Activated CD4-positive, alpha-beta T cell treated with anti-CD3 and anti-CD28 coated beads, Interleukin-2, amount 10 ng/mL, durations not matched to agents 7 days and 5 days (primary cell): ENCODE results near the gene NPAT. TPM values are rescaled to one million over a fixed set of nuclear protein-coding genes. Genes with fewer than 3 reads are reported as not detected.

Source experiments
- CTCF ChIA-PET: fragments of 350-600 bp; sonication (Branson Sonifier 250); formaldehyde crosslinking; loops from one replicate; lab custom pipeline; 2021; ENCODE audit warnings: antibody characterized with exemption; lab: Charles Lee
- POLR2A ChIA-PET: fragments of 350-600 bp; sonication (Branson Sonifier 250); formaldehyde crosslinking; loops from one replicate; lab custom pipeline; 2021; ENCODE audit warnings: antibody characterized with exemption; lab: Charles Lee
- DNase-seq: peaks from one replicate; pipeline ENCODE4 v3.0.0-alpha.2; 2020
- H3K27ac Mint-ChIP-seq: one replicate; pipeline ENCODE4 v1.8.0; 2021; ENCODE audit warnings: mild to moderate bottlenecking, moderate library complexity, mixed read lengths
- H3K27me3 Mint-ChIP-seq: one replicate; pipeline ENCODE4 v1.8.0; 2021; ENCODE audit warnings: mixed read lengths
- H3K36me3 Mint-ChIP-seq: one replicate; pipeline ENCODE4 v1.8.0; 2021; ENCODE audit warnings: low read depth, mixed read lengths
- H3K4me1 Mint-ChIP-seq: one replicate; pipeline ENCODE4 v1.8.0; 2021; ENCODE audit warnings: mixed read lengths
- H3K4me3 Mint-ChIP-seq: one replicate; pipeline ENCODE4 v1.8.0; 2021; ENCODE audit warnings: mild to moderate bottlenecking, moderate library complexity, mixed read lengths
- H3K9me3 Mint-ChIP-seq: one replicate; pipeline ENCODE4 v1.8.0; 2021; ENCODE audit warnings: mixed read lengths
- total RNA-seq, 2 experiments: library from RNA; stranded (reverse); gene quantifications; one replicate each; pipeline ENCODE4 v1.2.3, GENCODE V29; 2021

NPAT gene
- total RNA-seq, 2 experiments from 2014 or later, result 49.8 to 74.6 TPM

DNA sequence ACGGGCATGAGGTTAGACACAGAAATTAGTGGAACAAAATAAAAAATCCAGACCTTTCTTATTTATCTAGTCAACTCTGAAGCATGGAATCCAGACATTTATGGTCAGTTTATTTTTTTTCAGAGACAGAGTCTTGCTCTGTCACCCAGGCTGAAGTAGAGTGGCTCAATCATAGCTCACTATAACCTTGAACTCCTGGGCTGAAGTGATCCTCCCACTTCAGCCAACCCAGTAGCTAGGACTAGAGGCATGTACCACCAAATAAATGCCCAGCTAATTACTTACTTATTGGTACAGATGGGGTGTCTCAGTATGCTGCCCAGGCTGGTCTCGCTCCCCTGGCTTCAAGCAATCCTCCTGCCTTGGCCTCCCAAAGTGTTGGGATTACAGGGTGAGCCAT is 8.7 kb downstream of the NPAT start:
- POLR2A ChIA-PET, result no interaction called here
- peaks cover 51% of the 10 kb centered on the region for H3K4me1 Mint-ChIP-seq
- H3K4me3 Mint-ChIP-seq, result no peak overlapping the region

DNA sequence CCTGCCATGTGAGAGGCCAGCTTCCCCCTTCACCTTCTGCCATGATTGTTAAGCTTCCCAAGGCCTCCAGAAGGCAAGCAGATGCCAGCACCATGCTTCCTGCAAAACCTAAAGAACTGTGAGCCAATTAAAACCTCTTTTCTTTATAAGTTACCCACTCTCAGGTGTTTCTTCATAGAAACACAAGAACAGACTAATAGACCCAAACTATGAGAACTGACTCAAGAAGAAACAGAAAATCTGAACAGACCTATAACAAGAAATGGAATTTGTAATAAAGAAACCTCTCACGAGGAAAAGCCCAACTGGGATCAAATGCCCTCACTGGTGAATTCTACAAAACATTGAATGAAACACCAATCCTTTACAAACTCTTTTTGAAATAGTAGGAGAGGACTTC is 12.0 kb downstream of the NPAT start:
- Mint-ChIP-seq H3K9me3 (peaks cover 24% of the 10 kb centered on the region), H3K4me1 (peaks cover 25% of the 10 kb centered on the region), H3K27me3 (no peaks in the 10 kb centered on the region), H3K4me3 (no peak overlapping the region), H3K36me3 (peaks cover 92% of the 10 kb centered on the region), H3K27ac (no peak overlapping the region)
- ChIA-PET POLR2A (interaction anchor here (0.7 kb wide), 1 partner anchor 248 kb away, joined by 6 read pairs; no protein-coding TSS in a partner anchor), CTCF (no interaction called here)
- DNase-seq, result no peak

More for the DNA sequence above, 8.7 kb downstream of the NPAT start:
- CTCF ChIA-PET, result interaction anchor here (0.9 to 1.8 kb wide), 4 partner anchors 8 to 12 kb away, joined by 3 to 5 read pairs (median 3); partner anchors contain the start of genes ATM and NPAT
- DNase-seq, result no peak
- Mint-ChIP-seq H3K36me3 (peaks cover 82% of the 10 kb centered on the region), H3K9me3 (peaks cover 10% of the 10 kb centered on the region), H3K27ac (no peak overlapping the region), H3K27me3 (no peaks in the 10 kb centered on the region)

DNA sequence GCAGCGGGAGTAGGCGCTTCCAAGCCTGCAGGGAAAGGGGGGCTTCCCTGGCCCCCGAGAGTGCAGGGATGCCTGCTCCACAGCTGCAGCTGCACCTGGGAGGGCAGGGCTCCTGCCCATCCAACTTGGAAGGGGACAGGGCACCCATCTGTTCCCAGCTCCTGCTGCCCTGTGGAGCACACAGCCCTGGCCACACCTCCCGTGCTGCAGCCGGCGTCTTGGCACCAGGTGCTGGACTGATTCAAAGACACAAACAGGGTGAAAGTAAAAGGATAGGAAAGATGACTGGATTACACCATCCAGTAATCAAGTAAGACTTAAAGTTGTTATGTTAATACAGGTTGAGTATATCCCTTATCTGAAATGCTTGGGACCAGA is 14.8 kb downstream of the NPAT start:
- POLR2A ChIA-PET, result no interaction called here
- H3K4me1 Mint-ChIP-seq, result peaks cover 23% of the 10 kb centered on the region

DNA sequence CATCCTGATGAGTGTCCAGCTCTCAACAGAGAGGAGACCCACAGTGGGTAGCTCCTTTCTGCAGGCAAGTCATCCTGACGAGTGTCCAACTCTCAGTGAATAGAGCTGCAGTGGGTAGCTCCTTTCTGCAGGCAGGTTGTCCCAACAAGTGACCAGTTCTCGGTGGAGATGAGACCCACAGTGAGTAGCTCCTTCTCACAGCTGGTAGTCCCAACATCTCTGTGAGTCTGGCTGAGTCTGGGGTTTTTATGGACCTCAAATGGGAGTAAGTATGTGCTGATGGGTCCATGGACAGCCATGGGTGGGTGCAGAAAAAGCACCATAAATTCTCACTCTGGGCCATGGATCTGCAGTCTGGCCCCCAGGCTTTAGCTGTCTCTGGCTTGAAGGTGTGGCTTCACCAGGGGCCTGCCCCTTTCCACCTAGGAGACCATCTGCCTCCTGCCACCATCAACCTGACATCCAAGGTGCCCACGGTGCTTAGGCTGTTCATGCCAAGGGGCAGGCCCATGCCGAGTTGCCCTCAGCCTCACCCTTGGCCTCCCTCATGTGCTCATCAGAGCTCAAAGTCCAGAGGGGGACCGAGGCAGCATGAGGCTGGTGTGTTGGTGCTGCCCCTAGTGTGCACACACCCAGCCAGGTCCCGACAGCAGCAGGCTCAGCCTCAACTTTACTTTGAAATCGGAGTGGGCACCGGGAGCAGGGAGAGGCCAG is 15.3 kb downstream of the NPAT start:
- no peak overlapping the region for H3K4me3 Mint-ChIP-seq
- H3K27ac Mint-ChIP-seq, result no peak overlapping the region
- H3K27me3 Mint-ChIP-seq, result no peaks in the 10 kb centered on the region
- peaks cover 96% of the 10 kb centered on the region for H3K36me3 Mint-ChIP-seq
- peaks cover 21% of the 10 kb centered on the region for H3K4me1 Mint-ChIP-seq
- ChIA-PET CTCF (interaction anchor here (0.6 to 1.5 kb wide), 5 partner anchors 8 to 129 kb away, joined by 3 to 8 read pairs (median 4); no protein-coding TSS in a partner anchor), POLR2A (no interaction called here)
- DNase-seq, result no peak
- H3K9me3 Mint-ChIP-seq, result peaks cover 39% of the 10 kb centered on the region

More for the DNA sequence above, 14.8 kb downstream of the NPAT start:
- H3K36me3 Mint-ChIP-seq, result peaks cover 95% of the 10 kb centered on the region
- H3K4me3 Mint-ChIP-seq, result no peak overlapping the region
- CTCF ChIA-PET, result interaction anchor here (0.6 to 1.4 kb wide), 4 partner anchors 15 to 129 kb away, joined by 3 to 4 read pairs (median 4); partner anchors contain the start of gene NPAT
- H3K9me3 Mint-ChIP-seq, result peaks cover 39% of the 10 kb centered on the region
- H3K27ac Mint-ChIP-seq, result no peak overlapping the region
- DNase-seq, result no peak
- H3K27me3 Mint-ChIP-seq, result no peaks in the 10 kb centered on the region

DNA sequence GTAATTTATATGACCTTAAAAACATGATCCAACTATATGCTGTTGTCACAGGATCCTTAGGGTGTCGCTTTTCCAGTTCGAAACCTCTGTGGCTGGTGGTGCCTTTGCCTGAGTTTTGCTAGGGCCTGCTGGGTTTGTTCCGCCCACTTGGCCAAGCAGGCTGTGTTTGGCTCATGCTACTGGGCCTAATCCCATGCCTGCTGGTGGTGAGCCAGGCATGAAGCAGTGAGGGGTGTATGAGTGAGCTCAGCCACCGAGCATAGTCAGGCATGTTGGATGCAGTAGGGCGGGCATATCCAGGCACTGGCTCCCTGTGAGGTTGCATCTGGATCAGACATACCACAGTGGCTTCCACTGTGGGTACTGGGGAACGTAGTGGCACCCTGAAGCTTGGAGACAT is 16.3 kb downstream of the NPAT start:
- H3K4me1 Mint-ChIP-seq, result peaks cover 19% of the 10 kb centered on the region
- H3K9me3 Mint-ChIP-seq, result peaks cover 39% of the 10 kb centered on the region
- ChIA-PET CTCF (interaction anchor here (0.6 to 1.5 kb wide), 4 partner anchors 9 to 422 kb away, joined by 3 to 8 read pairs (median 5); no protein-coding TSS in a partner anchor), POLR2A (no interaction called here)
- H3K4me3 Mint-ChIP-seq, result no peak overlapping the region
- no peak overlapping the region for H3K27ac Mint-ChIP-seq
- peaks cover 88% of the 10 kb centered on the region for H3K36me3 Mint-ChIP-seq
- H3K27me3 Mint-ChIP-seq, result no peaks in the 10 kb centered on the region
- DNase-seq, result no peak

DNA sequence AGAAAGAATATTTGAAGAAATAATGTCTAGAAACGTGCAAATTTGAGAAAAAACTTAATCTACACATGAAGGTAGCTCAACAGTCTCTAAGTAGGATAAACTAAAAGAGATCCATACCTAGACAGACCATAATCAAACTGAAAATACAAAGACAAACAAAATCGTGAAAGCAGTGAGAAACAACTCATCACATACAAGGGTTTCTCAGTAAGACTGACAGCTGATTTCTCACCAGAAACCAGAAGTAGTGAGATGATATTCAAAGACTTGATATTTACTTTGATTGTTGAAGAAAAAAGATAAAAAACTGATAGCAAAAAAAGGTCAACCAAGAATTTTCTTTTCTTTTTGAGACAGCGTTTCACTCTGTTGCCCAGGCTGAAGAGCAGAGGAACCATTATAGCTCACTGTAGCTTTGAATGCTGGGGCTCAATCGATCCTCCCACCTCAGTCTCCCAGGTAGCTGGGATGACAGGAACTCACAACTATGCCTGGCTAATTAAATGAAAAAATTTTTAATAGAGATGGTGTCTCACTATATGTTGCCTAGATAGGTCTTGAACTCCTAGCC is 17.4 kb downstream of the NPAT start:
- POLR2A ChIA-PET, result interaction anchor here (0.6 kb wide), 1 partner anchor 23 kb away, joined by 4 read pairs; no protein-coding TSS in a partner anchor
- Mint-ChIP-seq H3K27me3 (no peaks in the 10 kb centered on the region), H3K9me3 (peaks cover 29% of the 10 kb centered on the region), H3K36me3 (peaks cover 86% of the 10 kb centered on the region), H3K4me1 (peaks cover 19% of the 10 kb centered on the region), H3K27ac (no peak overlapping the region), H3K4me3 (no peak overlapping the region)
- CTCF ChIA-PET, result interaction anchor here (0.8 to 1.5 kb wide), 4 partner anchors 8 to 54 kb away, joined by 3 to 4 read pairs (median 4); no protein-coding TSS in a partner anchor
- no peak for DNase-seq

DNA sequence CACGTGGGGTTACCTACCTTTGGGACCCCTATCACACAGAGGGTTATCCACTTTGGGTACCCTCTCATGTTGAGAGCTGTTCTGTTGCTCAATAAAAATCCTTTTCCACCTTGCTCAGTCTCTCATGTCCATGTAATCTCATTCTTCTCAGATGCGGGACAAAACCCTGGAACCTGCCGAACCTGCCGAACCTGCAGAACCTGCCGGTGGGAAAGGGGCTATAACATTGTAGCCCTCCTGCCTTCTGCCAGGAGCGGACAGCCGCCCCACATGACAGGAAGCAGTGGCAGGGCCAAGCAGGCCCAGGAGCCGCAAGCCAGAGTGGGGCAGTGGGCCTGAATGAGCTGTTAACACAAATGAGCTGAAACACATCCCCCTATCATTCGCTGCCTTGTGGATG is 18.1 kb downstream of the NPAT start:
- Mint-ChIP-seq H3K36me3 (peaks cover 86% of the 10 kb centered on the region), H3K4me1 (peaks cover 22% of the 10 kb centered on the region), H3K4me3 (no peak overlapping the region), H3K27ac (no peak overlapping the region), H3K27me3 (no peaks in the 10 kb centered on the region), H3K9me3 (peaks cover 29% of the 10 kb centered on the region)
- ChIA-PET CTCF (interaction anchor here (0.8 to 1.5 kb wide), 4 partner anchors 9 to 55 kb away, joined by 3 to 4 read pairs (median 4); no protein-coding TSS in a partner anchor), POLR2A (no interaction called here)
- no peak for DNase-seq

DNA sequence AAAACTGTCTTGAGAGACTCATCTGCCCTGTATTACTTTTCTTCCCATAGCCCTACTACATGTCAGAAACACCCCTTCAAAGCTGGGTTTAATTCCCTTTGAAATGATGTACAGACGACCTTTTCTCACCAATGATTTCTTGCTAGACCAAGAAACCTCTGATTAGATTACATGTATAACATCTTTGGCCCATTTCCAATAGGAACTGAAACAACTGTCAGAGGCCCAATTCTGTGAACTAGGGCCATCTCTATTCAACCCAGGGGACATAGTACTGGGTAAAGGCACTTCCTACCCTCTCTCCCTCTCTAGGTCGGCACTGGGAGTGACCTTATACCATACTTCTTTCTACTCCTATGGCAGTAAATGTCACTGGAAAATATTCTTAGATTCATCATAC is 19.4 kb downstream of the NPAT start:
- H3K27ac Mint-ChIP-seq, result no peak overlapping the region
- POLR2A ChIA-PET, result no interaction called here

DNA sequence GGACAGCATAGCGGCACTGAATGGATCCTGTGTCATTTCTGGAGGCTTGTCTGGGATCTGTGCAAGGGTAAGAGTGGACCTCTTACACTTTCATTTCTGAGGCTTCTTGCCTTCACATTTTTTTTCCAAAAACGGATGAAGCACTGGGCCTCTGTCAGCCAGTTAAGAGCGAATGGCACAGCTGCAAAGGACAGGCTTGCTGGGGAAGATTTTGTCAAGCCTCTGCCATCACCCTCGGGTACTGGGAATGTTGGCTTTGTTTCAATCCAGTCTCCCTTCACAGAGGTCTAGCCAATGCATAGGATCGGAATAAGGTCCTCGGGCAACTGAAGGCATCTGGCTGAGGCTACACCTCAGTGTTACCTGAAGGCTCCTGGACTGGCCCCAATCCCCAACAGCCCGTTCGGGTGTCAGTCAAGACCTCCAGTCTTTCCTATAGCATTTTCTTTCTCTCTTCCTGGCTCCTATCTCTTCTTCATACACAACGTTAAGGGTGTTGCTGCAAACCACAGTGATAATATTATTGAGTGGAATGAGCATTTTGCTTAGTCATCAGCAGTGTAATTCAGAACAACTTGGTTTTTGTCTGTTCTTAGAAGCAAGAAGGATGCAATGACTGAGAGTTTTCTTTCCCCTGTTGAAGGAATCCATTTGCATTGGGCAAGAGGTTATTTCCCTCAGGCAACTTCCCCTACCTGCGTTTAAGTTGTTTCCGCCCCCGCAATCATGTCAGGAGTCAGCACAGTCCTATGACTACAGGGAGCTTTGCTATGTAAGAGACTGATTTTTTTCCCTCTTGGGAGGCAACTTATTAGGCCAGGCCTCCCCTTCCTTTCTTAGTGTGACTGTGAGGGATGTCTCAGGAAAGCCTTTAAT is 22.8 kb downstream of the NPAT start:
- DNase-seq, result no peak
- ChIA-PET POLR2A (no interaction called here), CTCF (interaction anchor here (0.7 kb wide), 1 partner anchor 23 kb away, joined by 3 read pairs; the partner anchor contains the start of genes ATM and NPAT)
- Mint-ChIP-seq H3K27ac (no peak overlapping the region), H3K4me1 (peaks cover 41% of the 10 kb centered on the region), H3K9me3 (peaks cover 12% of the 10 kb centered on the region), H3K27me3 (no peaks in the 10 kb centered on the region), H3K36me3 (peaks cover 80% of the 10 kb centered on the region), H3K4me3 (no peak overlapping the region)

More for the DNA sequence above, 19.4 kb downstream of the NPAT start:
- Mint-ChIP-seq H3K4me3 (no peak overlapping the region), H3K36me3 (peaks cover 84% of the 10 kb centered on the region), H3K4me1 (peaks cover 29% of the 10 kb centered on the region), H3K9me3 (peaks cover 25% of the 10 kb centered on the region), H3K27me3 (no peaks in the 10 kb centered on the region)
- CTCF ChIA-PET, result no interaction called here
- DNase-seq, result no peak

DNA sequence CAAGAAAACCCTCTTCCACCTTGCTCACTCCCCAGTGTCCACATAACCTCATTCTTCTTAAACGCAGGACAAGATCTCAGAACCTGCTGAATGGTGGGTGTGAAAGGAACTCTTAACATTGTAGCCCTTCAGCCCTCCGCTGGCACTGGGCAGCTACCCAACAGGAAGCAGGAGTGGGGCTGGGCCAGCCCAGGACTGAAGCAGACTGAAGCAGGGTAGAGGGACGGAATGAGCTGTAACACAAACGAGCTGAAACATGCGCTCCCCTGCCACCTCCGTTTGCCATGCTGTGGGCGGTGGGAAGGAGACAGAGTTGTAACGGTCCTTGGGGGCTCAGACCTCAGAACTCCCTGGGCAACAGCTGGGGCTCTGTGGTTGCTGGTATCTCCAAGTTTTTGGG is 23.6 kb downstream of the NPAT start:
- Mint-ChIP-seq H3K4me3 (no peak overlapping the region), H3K27ac (no peak overlapping the region), H3K27me3 (no peaks in the 10 kb centered on the region), H3K4me1 (peaks cover 38% of the 10 kb centered on the region), H3K36me3 (peaks cover 74% of the 10 kb centered on the region), H3K9me3 (peaks cover 4% of the 10 kb centered on the region)
- DNase-seq, result no peak
- ChIA-PET CTCF (interaction anchor here (0.5 to 0.7 kb wide), 2 partner anchors 24 to 402 kb away, joined by 3 read pairs; partner anchors contain the start of genes ATM and NPAT), POLR2A (no interaction called here)

DNA sequence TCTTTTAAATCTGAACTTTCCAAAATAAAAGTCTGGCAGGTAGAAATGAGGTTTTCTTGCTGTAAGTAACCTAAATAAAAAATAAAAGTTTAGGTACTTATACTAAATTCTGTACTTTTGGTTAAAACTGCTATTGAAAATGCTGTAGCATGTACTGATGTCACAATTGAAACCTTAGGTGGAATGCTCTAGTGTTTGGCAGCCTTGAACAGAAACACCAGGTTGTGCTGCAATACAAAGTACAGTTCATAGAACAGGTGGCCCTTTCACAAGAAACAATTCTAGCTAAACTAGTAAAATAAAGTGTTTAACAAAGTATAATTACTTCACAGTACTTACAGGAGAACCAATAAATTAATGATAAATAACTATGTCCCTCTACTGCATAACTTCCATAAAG is 25.1 kb downstream of the NPAT start:
- H3K4me1 Mint-ChIP-seq, result peaks cover 32% of the 10 kb centered on the region
- peak overlapping the region; percentile 9 for H3K27ac Mint-ChIP-seq

DNA sequence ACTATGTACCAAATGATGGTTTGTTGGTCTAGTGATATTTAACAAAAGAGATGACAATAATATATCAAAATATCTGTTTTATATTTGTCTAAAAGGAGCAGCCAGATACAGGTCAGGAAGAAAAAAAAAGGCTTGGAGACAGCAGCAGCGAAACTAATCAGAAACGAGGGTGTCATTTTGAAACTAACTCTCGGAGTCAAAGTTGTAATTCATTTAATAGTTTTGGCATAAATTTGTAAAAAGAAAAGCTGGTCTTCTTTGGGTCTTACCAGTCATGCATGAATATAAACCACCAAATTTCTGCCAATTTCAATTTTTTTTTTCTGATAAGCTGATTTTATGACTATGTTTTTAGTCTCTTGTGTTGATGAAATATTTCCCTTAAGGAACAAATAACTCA is 25.5 kb downstream of the NPAT start:
- peaks cover 58% of the 10 kb centered on the region for H3K36me3 Mint-ChIP-seq
- no peak overlapping the region for H3K4me3 Mint-ChIP-seq
- CTCF ChIA-PET, result no interaction called here
- peaks cover 32% of the 10 kb centered on the region for H3K4me1 Mint-ChIP-seq
- DNase-seq, result no peak
- no peak overlapping the region for H3K27ac Mint-ChIP-seq
- H3K9me3 Mint-ChIP-seq, result no peaks in the 10 kb centered on the region
- no peaks in the 10 kb centered on the region for H3K27me3 Mint-ChIP-seq
- POLR2A ChIA-PET, result no interaction called here

More for the DNA sequence above, 25.1 kb downstream of the NPAT start:
- no peak for DNase-seq
- ChIA-PET CTCF (no interaction called here), POLR2A (no interaction called here)
- Mint-ChIP-seq H3K9me3 (no peaks in the 10 kb centered on the region), H3K27me3 (no peaks in the 10 kb centered on the region), H3K4me3 (no peak overlapping the region), H3K36me3 (peaks cover 60% of the 10 kb centered on the region)
